NCI-H1930 (cell line): ENCODE measurements around the gene ATP2B3.
A peak's percentile ranks its signal among the peaks of the same experiment; 100 is the strongest.
"Not testable (repeated sequence)": the region's sequence is repeated elsewhere in the genome, so short reads cannot be mapped to it uniquely, and the experiment has no call there.

ENCODE experiments used
- DNase-seq, 2 experiments: peaks; one replicate each; lab custom pipeline; 2025; lab: John Stamatoyannopoulos, UW

Gene ATP2B3

DNA sequence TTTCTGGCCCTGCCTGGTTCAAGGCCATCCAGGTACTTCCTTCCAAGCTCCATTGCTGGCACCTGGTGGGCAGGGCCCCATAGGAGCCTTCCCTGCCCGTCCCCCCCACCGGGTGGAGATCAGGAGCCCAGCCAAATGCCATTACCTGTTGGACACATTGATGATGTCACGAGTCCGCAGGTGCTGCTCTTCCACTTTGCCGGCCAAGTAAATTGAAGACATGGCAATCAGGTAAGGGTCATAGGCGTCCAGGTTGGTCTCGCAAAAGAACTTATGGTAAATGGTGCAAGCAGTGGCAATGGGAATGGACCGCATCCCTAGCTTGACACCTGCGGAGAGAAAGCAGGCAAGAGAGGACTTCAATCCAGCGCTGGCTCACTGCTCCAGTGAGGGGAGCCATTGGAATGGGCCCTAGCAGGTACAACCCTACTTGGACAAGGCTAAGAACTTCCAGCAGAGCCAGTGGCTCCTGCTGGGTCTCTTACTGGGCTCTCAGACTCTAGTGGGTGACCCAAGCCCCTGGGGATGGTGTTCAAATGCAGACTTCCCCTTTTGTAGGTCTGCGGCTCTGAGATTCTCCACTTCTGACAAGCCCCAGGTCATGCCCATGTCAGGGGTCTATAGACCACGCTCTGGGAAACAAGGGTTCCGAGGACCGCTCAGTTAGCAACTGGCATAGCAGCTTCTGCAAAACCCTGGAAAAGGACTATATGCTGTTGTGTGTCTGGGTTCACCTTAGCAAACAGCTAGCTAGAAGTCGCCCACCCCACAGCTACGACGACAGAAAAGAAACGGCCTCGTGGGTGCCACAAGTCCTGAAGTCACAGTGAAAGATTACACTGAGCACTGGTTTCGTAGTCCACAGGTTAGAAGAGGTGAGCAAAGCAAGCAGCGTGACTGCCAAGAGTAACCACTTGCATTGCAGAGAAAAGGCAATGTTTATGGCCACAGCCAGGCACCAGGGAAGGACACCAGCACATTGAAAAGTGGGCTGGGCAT lies 78.7 kb downstream of the ATP2B3 start:
- no peak for DNase-seq

- DNase-seq: no peak
Observed at GRCh38 chrX:153596981-153597750, 79.7 kb downstream of the ATP2B3 start.

GRCh38 chrX:153598541-153599191 lies 81.2 kb downstream of the ATP2B3 start, which contains the start of gene CCNQ:
TSS of gene CCNQ (minus strand) at chrX:153599139. CDS start at chrX:153599073, 66 bp downstream.
- no peak for DNase-seq

- DNase-seq: peak; percentile 80 to 88
Observed at GRCh38 chrX:153599192-153600031, 82.0 kb downstream of the ATP2B3 start.

DNA sequence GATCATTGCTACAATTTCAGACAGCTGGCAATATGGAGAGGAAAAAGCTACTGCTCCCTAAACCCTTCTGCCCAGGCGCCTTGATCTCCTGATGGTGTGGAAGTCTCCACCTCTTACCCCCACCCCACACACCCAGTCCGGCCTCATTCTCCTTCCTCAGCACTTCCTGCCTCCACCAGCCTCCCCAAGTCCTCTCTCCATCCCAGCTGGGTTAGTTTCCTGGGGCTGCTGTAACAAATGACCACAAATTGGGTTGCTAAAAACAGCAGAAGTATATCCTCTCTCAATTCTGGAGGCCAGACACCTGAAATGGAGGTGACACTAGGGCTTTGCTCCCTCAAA lies 82.6 kb downstream of the ATP2B3 start:
- no peak for DNase-seq

DNA sequence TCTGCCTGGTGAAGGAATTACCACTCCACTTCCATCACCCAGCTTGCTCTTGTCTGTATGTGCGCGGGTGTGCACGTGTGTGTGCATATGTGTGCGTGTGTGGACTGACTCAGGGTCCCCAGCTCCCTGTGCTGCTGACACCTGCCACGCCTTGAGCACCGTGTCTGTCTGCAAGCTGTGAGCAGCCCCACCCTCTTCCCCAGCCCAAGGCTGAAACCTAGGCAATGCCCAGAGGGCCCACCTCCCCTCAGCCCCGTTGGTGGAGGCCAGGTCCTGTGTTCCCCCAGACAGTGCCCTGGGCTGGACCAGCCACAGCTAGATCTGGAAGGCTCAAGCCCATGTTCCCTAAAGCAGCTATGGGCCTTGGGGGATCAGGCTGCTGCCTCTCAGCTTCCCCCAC lies 83.5 kb downstream of the ATP2B3 start:
- no peak for DNase-seq

GRCh38 chrX:153601511-153602110 lies 84.2 kb downstream of the ATP2B3 start:
- DNase-seq: no peak

DNA sequence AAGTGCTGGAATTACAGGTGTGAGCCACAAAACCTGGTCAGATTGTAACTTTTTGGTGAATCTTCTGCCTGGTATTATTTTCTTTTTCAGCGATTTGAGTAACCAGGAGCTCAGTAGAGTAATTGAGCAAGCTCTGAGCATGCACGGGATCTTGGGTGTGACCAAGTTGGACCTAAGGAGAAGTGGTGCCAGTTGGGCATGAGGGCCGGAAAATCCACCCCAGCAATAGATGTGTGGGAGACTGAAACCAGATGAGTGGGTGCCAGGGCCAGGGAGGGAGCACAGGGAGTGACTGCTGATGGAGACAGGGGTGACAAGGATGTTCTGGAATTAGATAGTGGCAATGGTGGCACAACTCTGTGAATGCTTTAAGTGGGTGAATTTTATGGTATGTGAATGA lies 85.2 kb downstream of the ATP2B3 start:
- DNase-seq: no peak

GRCh38 chrX:153603131-153603656 lies 85.8 kb downstream of the ATP2B3 start:
- no peak for DNase-seq

GRCh38 chrX:153604666-153605380 lies 87.4 kb downstream of the ATP2B3 start:
- DNase-seq: not testable (repeated sequence)

DNA sequence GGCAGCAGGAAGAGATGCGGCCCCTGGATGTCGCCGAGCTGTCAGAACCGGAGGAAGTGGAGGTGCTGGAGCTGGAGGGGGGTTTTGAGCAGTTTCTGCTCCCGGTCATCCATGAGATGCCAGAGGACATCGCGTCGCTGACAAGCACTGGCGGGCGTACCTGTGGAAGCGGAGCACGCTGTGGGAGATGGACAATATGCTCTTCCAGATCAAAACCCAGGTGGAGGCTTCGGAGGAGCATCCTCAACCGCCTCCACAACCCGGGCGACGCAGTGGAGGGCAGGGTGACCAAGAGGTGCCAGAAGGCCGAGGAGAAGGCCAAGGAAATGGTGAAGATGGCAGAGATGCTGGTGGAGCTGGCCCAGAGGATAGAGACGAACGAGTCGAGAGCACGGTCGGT lies 89.1 kb downstream of the ATP2B3 start:
- no peak for DNase-seq

DNA sequence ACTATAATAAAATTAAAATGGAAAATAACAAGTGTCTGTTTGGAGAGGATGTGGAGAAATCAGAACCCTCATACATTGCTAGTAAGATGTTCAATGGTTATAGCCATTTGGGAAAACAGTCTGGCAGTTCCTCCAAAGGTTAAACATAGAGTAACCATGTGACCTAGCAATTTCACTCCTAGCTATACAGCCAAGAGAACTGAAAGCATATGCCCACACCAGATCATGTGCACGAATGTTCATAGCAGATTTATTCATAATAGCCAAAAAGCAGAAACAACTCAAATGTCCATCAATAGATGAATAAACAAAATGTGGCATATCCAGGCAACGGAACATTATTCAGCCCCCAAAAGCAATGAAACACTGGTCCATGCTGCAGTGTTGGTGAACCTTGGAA lies 90.9 kb downstream of the ATP2B3 start:
- no peak for DNase-seq

- no peak for DNase-seq
Observed at GRCh38 chrX:153608806-153609205, 91.4 kb downstream of the ATP2B3 start.

DNA sequence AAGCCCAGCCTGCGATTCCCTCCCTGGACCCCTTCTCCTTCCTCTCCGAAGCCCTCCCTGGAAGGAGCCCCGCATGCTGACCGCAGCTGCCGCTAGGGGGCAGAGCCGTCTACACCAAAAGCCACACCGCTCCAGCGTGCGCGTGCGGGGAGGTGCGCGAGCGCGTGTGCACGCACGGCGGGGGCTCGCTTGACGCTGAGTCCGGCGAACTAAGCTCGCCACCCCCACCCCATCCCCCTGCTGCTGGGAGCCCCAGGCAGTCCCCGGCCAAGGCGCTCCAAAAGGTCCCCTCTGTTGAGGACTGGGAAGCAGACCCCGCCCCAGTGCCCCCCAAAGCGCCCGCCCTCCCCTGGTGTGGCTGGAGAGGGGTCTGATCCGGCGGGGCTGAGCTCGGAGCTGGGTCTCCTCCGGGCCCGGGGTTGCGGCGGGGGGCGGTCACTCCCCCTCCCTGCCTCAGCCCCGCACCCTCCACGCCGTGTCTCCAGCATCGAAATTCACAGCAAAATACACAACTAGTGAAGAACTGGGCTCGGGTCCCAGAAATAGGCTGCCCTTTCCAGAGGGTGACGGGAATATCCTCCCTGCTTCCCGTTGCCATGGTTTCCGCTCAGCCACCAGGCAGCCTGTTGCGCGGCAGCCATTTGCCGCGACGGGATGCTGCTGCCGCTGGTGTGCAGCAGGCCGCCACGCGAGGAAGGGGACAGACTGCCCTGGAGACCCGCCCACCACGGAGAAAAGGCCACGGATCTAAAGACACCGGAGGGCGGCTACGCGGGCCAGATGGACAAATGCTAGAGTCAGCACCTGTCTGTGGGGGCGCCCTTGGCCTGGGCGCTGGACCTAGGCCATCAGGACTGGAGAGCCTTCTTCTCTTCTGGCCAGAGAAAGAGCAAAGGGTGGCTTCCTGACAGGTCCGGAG lies 92.7 kb downstream of the ATP2B3 start:
- peak; percentile 72 to 82 for DNase-seq

DNA sequence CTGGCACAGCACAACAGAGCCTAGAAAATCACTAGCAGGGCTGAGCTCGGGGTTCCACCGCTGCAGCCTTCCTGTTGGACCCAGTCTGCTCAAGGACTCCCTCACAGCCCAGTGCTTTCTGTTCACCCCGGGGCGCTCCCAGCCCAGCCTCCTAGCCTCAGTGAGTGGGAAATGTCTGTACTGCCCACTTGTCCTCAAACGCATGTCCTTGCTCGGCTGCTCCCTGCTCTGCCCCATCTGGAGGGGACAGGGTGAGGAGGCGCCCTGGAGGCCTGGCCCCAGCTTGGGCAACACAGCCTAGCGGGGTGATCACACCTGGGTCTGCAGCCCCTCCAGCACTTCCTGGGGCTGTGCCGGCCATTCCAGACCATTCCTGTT lies 93.4 kb downstream of the ATP2B3 start:
- no peak for DNase-seq

DNA sequence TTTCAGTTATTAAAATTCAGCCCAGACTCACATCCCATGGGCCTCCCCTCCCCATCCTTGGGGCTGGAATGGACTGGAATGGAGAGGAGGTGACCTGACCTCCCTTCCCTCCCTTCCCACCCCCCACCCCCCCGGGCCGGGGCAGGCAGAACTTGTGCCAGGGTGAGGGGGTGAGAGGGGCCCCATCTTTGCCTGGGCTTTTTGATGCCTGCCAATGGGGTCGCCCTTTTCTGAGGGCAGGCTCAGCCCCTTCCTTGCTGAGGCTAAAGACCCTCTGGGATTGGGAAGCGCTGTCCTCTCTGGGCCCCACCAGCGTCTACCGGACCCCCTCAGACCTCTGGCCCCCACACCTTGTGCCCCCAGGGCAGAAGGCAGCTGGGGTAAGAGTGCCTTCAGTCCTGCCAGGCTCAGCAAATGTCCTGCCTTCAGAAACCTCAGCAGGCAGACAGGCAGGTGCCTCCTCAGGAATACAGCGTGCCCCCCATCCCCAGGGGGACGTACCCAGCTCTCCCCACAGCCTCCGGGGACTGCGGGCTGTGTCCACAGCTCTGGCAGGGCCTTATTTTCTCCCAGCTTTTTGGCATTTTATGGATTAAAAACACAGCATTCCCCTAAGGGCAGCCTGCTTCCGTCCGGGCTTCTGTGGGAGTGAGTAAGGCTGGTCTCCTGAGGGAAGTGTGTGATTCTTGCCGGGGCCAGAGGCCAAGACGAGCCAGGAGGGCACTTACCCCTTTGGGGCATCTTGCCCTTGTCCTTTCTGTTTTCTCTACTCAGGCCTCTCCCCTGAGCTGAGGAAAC lies 94.1 kb downstream of the ATP2B3 start:
- no peak for DNase-seq

DNA sequence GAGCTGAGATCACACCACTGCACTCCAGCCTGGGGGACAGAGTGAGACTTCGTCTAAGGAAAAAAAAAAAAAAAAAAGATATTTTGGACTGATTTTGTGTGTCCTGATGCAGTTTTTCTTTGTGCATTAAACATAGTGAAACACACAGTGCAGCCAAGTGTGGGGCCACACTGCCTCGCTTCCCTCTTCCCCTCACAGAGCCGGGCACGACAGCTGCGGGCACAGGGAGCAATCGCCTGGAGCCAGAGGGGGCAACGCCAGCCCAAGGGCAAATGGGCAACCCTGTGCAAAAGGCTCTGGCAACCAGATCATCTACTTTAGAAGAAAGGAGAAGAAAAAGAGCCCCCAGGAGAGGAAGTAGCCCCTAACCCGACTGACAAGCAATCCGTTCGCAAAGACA lies 95.0 kb downstream of the ATP2B3 start:
- DNase-seq: no peak

DNA sequence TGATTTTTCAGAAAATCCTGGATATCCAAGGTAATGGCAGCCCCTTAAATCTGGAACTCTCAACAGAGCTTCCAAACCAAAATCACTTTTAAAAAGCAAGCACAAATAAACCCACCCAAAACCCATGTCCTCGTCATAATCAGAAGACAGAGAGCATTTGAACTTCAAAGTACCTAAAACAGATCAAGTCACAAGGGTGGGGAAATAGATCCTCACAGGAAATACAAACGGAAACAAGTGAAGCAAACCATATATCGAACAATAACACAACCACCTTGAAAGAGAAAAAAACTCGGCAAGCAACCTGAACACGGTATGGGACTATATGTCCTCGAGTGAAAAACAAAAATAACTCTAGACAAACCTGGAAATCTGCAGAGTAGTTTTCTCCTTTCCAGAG lies 97.4 kb downstream of the ATP2B3 start:
- no peak for DNase-seq
